SU-DHL-6 (cell line): ENCODE measurements around the gene NHS.
"Not testable (repeated sequence)": the region's sequence is repeated elsewhere in the genome, so short reads cannot be mapped to it uniquely, and the experiment has no call there.

Experiments used
- H2AFZ ChIP-seq: fragments of 200-600 bp; sonication (generic); 2 replicates; pipeline ENCODE4 v1.6.1; 2014; ENCODE audit warnings: low read depth, mild to moderate bottlenecking, moderate library complexity, mixed read lengths, antibody characterized with exemption, low read length; ENCODE audit not compliant: severe bottlenecking
- H3F3A ChIP-seq: fragments of 200-600 bp; shearing (Covaris generic); 2 replicates; pipeline ENCODE4 v1.6.0; 2016; ENCODE audit warnings: antibody characterized with exemption, mild to moderate bottlenecking; ENCODE audit not compliant: insufficient read depth
- H3K27ac ChIP-seq: fragments of 200-600 bp; sonication (generic); 2 replicates; pipeline ENCODE4 v1.5.1; 2016; ENCODE audit warnings: low read depth, mild to moderate bottlenecking, low read length, moderate library complexity, mixed read lengths
- H3K27me3 ChIP-seq: fragments of 200-600 bp; sonication (generic), shearing (Covaris generic); 2 replicates; pipeline ENCODE4 v1.6.0; 2014; ENCODE audit warnings: mild to moderate bottlenecking, low read length
- H3K36me3 ChIP-seq: fragments of 200-600 bp; sonication (generic); 2 replicates; pipeline ENCODE4 v1.6.1; 2014; ENCODE audit warnings: mild to moderate bottlenecking, low read length, mixed read lengths
- H3K4me2 ChIP-seq: fragments of 300-600, 200-600 bp; shearing (Covaris generic), sonication (generic); 2 replicates; pipeline ENCODE4 v1.6.0; 2014; ENCODE audit warnings: low read length, low read depth, mild to moderate bottlenecking; ENCODE audit not compliant: poor library complexity, severe bottlenecking
- H3K4me3 ChIP-seq: fragments of 200-600 bp; sonication (generic); 2 replicates; pipeline ENCODE4 v1.5.1; 2014; ENCODE audit warnings: antibody characterized with exemption, low read length, mild to moderate bottlenecking, mixed read lengths; ENCODE audit not compliant: insufficient read depth, poor library complexity, severe bottlenecking
- H3K79me2 ChIP-seq: fragments of 200-600 bp; sonication (generic); 2 replicates; pipeline ENCODE4 v1.6.1; 2014; ENCODE audit warnings: mild to moderate bottlenecking, low read length, moderate library complexity; ENCODE audit not compliant: insufficient read depth
- H3K9ac ChIP-seq: fragments of 200-600 bp; sonication (generic); 2 replicates; pipeline ENCODE4 v1.7.0; 2014; ENCODE audit warnings: mild to moderate bottlenecking, low read length
- H3K9me2 ChIP-seq: fragments of 200-600 bp; sonication (generic); replicated peaks from 2 replicates; pipeline ENCODE4 v1.6.1; 2014; ENCODE audit warnings: low read length; ENCODE audit not compliant: insufficient read depth
- H3K9me3 ChIP-seq: fragments of 200-600 bp; sonication (generic); 2 replicates; pipeline ENCODE4 v1.6.1; 2014; ENCODE audit warnings: low read length, mixed read lengths; ENCODE audit not compliant: insufficient read depth
- H4K20me1 ChIP-seq: fragments of 200-600 bp; sonication (generic); 2 replicates; pipeline ENCODE4 v1.6.1; 2014; ENCODE audit warnings: low read depth, mild to moderate bottlenecking, antibody characterized with exemption, low read length, moderate library complexity, mixed read lengths
- EZH2phosphoT487 ChIP-seq: fragments of 200-600 bp; sonication (generic), shearing (Covaris generic); conservative IDR thresholded peaks from 2 replicates; pipeline ENCODE4 v1.6.1; 2018; ENCODE audit warnings: mild to moderate bottlenecking, antibody characterized with exemption, low read length, moderate library complexity, mixed read lengths
- TF ChIP-seq, protein P1 (sequence below): fragments of 200-600 bp; sonication (generic); IDR thresholded peaks from one replicate; pipeline ENCODE4 v1.5.1; 2017; ENCODE audit warnings: antibody characterized with exemption, mild to moderate bottlenecking, low read length, moderate library complexity; ENCODE audit not compliant: insufficient read depth, poor library complexity, severe bottlenecking

Gene NHS

DNA sequence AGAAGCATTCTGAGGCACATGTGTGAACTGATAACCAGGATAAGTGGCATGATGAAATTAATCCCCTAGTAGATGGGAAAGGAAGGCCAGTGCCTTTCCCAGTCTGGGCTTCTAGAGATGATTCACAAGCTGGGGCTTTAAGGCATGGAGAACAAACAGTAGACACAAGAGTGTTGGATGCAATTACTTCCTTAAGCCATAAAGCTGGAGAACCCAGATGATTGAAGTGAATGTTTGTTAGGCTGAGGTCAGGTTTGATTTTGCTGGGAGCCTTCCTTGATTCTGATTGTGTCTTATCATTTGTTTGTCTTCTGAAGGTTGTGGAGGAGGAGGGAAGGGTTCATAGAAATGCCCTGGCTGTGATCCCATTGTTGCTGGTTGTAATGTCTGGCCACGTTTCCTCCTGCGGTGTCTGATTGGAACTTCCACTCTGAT, 125.2 kb downstream of the NHS start:
- Histone ChIP-seq H2AFZ (no peak overlapping the region), H3K27me3 (no peaks in the 10 kb centered on the region), H3K4me3 (no peak overlapping the region), H3F3A (no peaks in the 10 kb centered on the region), H3K36me3 (no peaks in the 10 kb centered on the region), H3K9ac (no peak overlapping the region), H3K79me2 (no peaks in the 10 kb centered on the region), H3K9me3 (no peaks in the 10 kb centered on the region), H3K4me2 (no peak overlapping the region), H4K20me1 (no peaks in the 10 kb centered on the region), H3K27ac (no peak overlapping the region), H3K9me2 (no peaks in the 10 kb centered on the region)
- TF ChIP-seq, protein P1, sequence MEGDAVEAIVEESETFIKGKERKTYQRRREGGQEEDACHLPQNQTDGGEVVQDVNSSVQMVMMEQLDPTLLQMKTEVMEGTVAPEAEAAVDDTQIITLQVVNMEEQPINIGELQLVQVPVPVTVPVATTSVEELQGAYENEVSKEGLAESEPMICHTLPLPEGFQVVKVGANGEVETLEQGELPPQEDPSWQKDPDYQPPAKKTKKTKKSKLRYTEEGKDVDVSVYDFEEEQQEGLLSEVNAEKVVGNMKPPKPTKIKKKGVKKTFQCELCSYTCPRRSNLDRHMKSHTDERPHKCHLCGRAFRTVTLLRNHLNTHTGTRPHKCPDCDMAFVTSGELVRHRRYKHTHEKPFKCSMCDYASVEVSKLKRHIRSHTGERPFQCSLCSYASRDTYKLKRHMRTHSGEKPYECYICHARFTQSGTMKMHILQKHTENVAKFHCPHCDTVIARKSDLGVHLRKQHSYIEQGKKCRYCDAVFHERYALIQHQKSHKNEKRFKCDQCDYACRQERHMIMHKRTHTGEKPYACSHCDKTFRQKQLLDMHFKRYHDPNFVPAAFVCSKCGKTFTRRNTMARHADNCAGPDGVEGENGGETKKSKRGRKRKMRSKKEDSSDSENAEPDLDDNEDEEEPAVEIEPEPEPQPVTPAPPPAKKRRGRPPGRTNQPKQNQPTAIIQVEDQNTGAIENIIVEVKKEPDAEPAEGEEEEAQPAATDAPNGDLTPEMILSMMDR: no peak
- TF ChIP-seq EZH2phosphoT487: no peak

DNA sequence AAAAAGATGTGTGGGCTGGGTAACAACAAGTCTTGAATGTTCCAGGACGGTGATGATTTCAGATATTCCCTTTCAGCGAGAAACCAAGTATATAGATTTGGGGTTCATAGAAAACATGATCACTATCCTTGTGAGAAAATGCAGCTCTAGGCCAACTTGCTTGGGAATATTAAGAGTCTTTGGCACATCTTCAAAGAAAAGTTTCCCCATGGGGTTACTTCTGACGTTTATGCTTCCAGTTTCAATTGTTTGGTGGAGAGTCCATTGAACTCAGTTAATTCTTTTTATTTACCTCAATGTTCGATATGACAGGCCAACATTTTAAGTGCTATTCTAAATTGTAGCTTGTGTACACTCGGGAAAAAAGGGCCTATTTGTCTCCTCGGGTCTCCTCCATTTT, 126.7 kb downstream of the NHS start:
- Histone ChIP-seq H4K20me1 (no peaks in the 10 kb centered on the region), H3K9me2 (no peaks in the 10 kb centered on the region), H3F3A (no peaks in the 10 kb centered on the region), H3K9ac (no peak overlapping the region), H3K27me3 (no peaks in the 10 kb centered on the region), H3K27ac (no peak overlapping the region), H3K36me3 (no peaks in the 10 kb centered on the region), H3K79me2 (no peaks in the 10 kb centered on the region), H3K4me2 (no peak overlapping the region), H2AFZ (no peak overlapping the region), H3K4me3 (no peak overlapping the region), H3K9me3 (no peaks in the 10 kb centered on the region)
- TF ChIP-seq, protein P1: no peak
- TF ChIP-seq EZH2phosphoT487: no peak

DNA sequence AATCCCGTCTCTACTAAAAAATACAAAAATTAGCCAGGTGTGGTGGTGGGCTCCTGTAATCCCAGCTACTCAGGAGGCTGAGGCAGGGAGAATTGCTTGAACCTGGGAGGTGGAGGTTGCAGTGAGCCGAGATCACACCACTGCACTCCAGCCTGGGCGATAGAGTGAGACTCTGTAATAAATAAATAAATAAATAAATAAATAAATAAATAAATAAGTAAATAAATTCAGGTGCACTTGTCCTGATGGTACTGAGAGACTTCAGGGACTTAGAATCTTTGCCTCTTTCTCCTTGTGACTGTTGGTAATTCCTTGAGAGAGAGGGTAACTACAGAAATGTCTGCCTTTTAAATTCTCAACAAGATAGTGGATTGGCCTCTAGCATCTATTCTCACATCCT, 131.4 kb downstream of the NHS start:
- not testable (repeated sequence) for H3K27me3 ChIP-seq, H3K79me2 ChIP-seq, H3K4me3 ChIP-seq, H4K20me1 ChIP-seq, H2AFZ ChIP-seq, H3K9ac ChIP-seq, H3K27ac ChIP-seq, H3F3A ChIP-seq, H3K9me3 ChIP-seq, H3K4me2 ChIP-seq, H3K9me2 ChIP-seq, H3K36me3 ChIP-seq

DNA sequence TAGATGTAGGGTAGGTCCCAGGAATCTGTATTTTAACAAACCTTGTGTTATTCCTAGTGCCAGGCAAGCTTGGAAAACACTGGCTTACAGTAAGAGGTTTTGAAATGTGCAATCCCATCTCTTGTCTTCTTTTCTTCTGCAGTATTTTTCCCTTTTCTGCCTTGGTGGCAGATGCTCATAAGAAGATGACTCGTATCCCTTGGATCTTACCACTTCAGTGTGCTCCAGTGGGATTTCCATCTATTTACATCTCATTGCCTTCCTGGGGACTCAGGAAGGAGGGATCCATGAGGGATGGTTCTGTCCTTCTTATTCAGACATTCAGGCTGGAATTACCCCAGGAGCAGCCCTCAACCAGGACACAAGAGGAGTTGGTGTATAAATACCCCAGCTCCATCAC, 136.6 kb downstream of the NHS start:
- TF ChIP-seq, protein P1: no peak
- no peak for TF ChIP-seq EZH2phosphoT487

More for the DNA sequence above, 136.6 kb downstream of the NHS start:
- no peak overlapping the region for H3K4me2 ChIP-seq
- H3K9ac ChIP-seq: no peak overlapping the region
- no peaks in the 10 kb centered on the region for H3K9me3 ChIP-seq
- no peaks in the 10 kb centered on the region for H3K27me3 ChIP-seq
- H2AFZ ChIP-seq: no peak overlapping the region
- H3F3A ChIP-seq: no peaks in the 10 kb centered on the region
- H4K20me1 ChIP-seq: no peaks in the 10 kb centered on the region
- no peaks in the 10 kb centered on the region for H3K79me2 ChIP-seq
- H3K9me2 ChIP-seq: no peaks in the 10 kb centered on the region
- no peak overlapping the region for H3K4me3 ChIP-seq
- H3K36me3 ChIP-seq: no peaks in the 10 kb centered on the region
- no peak overlapping the region for H3K27ac ChIP-seq
